HEK293 (cell line): Measurements from ENCODE around the gene CNIH3.

Source experiments
- CTCF ChIA-PET: fragments of 350-600 bp; formaldehyde crosslinking; extraction: SDS; loops from one replicate; lab custom pipeline; 2021; ENCODE audit warnings: antibody characterized with exemption; lab: Yijun Ruan, JAX
- POLR2A ChIA-PET: fragments of 300-600 bp; formaldehyde crosslinking; extraction: SDS; loops from one replicate; lab custom pipeline; 2020; ENCODE audit warnings: antibody characterized with exemption, inconsistent platforms; lab: Yijun Ruan, JAX
- H3K27ac ChIP-seq: fragments of 200-500 bp; sonication (Bioruptor generic); 2 replicates; pipeline ENCODE4 v1.5.1; 2014; ENCODE audit warnings: low read depth, low read length, control low read depth, inconsistent platforms; ENCODE audit errors: extremely low read depth
- H3K36me3 ChIP-seq, 2 experiments: fragments of 200-500 bp in 1 of 2; sonication (Bioruptor generic) in 1 of 2; 1 replicate in 1 of 2; 2 replicates in 1 of 2; pipeline ENCODE4 v1.5.1; 2014 to 2017; ENCODE audit warnings: inconsistent platforms in 2 of 2, low read length in 2 of 2; ENCODE audit not compliant: control insufficient read depth in 2 of 2, insufficient read depth in 1 of 2
- H3K4me1 ChIP-seq: fragments of 200-500 bp; sonication (Bioruptor generic); 2 replicates; pipeline ENCODE4 v1.5.1; 2014; ENCODE audit warnings: mild to moderate bottlenecking, low read length, inconsistent platforms; ENCODE audit not compliant: control insufficient read depth, insufficient read depth
- H3K4me3 ChIP-seq: 2 replicates; pipeline ENCODE4 v1.5.1; 2011; ENCODE audit warnings: low read depth, mild to moderate bottlenecking, control low read depth, low read length, moderate library complexity
- H3K9me3 ChIP-seq: fragments of 200-500 bp; sonication (Bioruptor generic); 2 replicates; pipeline ENCODE4 v1.5.1; 2014; ENCODE audit warnings: low read depth, low read length, inconsistent platforms; ENCODE audit not compliant: control insufficient read depth, insufficient read depth
- GLIS1 ChIP-seq: fragments of 450-650 bp; formaldehyde crosslinking; IDR thresholded peaks from 2 replicates; pipeline ENCODE4 v1.5.1; 2016; ENCODE audit warnings: missing biosample characterization, missing genetic modification characterization
- PRDM1 ChIP-seq: fragments of 450-650 bp; formaldehyde crosslinking; IDR thresholded peaks from 2 replicates; pipeline ENCODE4; 2016; ENCODE audit warnings: missing biosample characterization, missing genetic modification characterization
- SP7 ChIP-seq: fragments of 450-650 bp; formaldehyde crosslinking; IDR thresholded peaks from 2 replicates; pipeline ENCODE4 v1.5.1; 2016; ENCODE audit warnings: missing biosample characterization, missing genetic modification characterization
- TRIM28 ChIP-seq: IDR thresholded peaks from 2 replicates; pipeline ENCODE4 v1.6.1; 2011; ENCODE audit warnings: low read length, control low read depth, borderline replicate concordance
- ZBTB20 ChIP-seq: fragments of 450-650 bp; formaldehyde crosslinking; IDR thresholded peaks from 2 replicates; pipeline ENCODE4 v1.5.1; 2016; ENCODE audit warnings: missing biosample characterization, missing genetic modification characterization
- ZBTB48 ChIP-seq: fragments of 450-650 bp; formaldehyde crosslinking; IDR thresholded peaks from 2 replicates; pipeline ENCODE4 v1.5.1; 2016; ENCODE audit warnings: missing biosample characterization, missing genetic modification characterization
- ZEB2 ChIP-seq: fragments of 450-650 bp; formaldehyde crosslinking; IDR thresholded peaks from 2 replicates; pipeline ENCODE4 v1.5.1; 2016; ENCODE audit warnings: missing biosample characterization, missing genetic modification characterization
- ZFP37 ChIP-seq: fragments of 450-650 bp; formaldehyde crosslinking; IDR thresholded peaks from 2 replicates; pipeline ENCODE4 v1.5.1; 2016; ENCODE audit warnings: missing biosample characterization, missing genetic modification characterization
- ZIC2 ChIP-seq: fragments of 450-650 bp; formaldehyde crosslinking; IDR thresholded peaks from 2 replicates; pipeline ENCODE4 v1.5.1; 2016; ENCODE audit warnings: missing biosample characterization, missing genetic modification characterization
- ZNF132 ChIP-seq: fragments of 450-650 bp; formaldehyde crosslinking; IDR thresholded peaks from 2 replicates; pipeline ENCODE4 v1.5.1; 2017; ENCODE audit warnings: missing biosample characterization, missing genetic modification characterization, borderline replicate concordance
- ZNF266 ChIP-seq: fragments of 450-650 bp; formaldehyde crosslinking; IDR thresholded peaks from 2 replicates; pipeline ENCODE4 v1.5.1; 2016; ENCODE audit warnings: missing biosample characterization, missing genetic modification characterization, low read depth
- ZNF394 ChIP-seq: fragments of 450-650 bp; formaldehyde crosslinking; IDR thresholded peaks from 2 replicates; pipeline ENCODE4 v1.5.1; 2016; ENCODE audit warnings: missing biosample characterization, missing genetic modification characterization, mild to moderate bottlenecking, moderate library complexity, borderline replicate concordance
- ZNF426 ChIP-seq: fragments of 450-650 bp; formaldehyde crosslinking; IDR thresholded peaks from 2 replicates; pipeline ENCODE4 v1.5.1; 2017; ENCODE audit warnings: missing biosample characterization, missing genetic modification characterization, mild to moderate bottlenecking, inconsistent platforms, moderate library complexity
- ZNF600 ChIP-seq: fragments of 450-650 bp; formaldehyde crosslinking; IDR thresholded peaks from 2 replicates; pipeline ENCODE4 v1.5.1; 2016; ENCODE audit warnings: missing biosample characterization, missing genetic modification characterization
- ZNF843 ChIP-seq: fragments of 450-650 bp; formaldehyde crosslinking; IDR thresholded peaks from 2 replicates; pipeline ENCODE4 v1.5.1; 2016; ENCODE audit warnings: missing biosample characterization, missing genetic modification characterization
- ZSCAN30 ChIP-seq: fragments of 450-650 bp; IDR thresholded peaks from 2 replicates; pipeline ENCODE4 v1.5.1; 2018; ENCODE audit warnings: missing biosample characterization, mild to moderate bottlenecking, missing genetic modification characterization, moderate library complexity
- TF ChIP-seq, protein P1 (sequence below): fragments of 450-650 bp; formaldehyde crosslinking; IDR thresholded peaks from 2 replicates; pipeline ENCODE4 v1.5.1; 2016; ENCODE audit warnings: missing biosample characterization, missing genetic modification characterization
- TF ChIP-seq, protein P2 (sequence below): fragments of 450-650 bp; formaldehyde crosslinking; IDR thresholded peaks from 2 replicates; pipeline ENCODE4 v1.5.1; 2017; ENCODE audit warnings: missing biosample characterization, mild to moderate bottlenecking, missing genetic modification characterization, moderate library complexity
- TF ChIP-seq, protein P3 (sequence below): fragments of 450-650 bp; formaldehyde crosslinking; IDR thresholded peaks from 2 replicates; pipeline ENCODE4 v1.5.1; 2016; ENCODE audit warnings: missing biosample characterization, missing genetic modification characterization
- TF ChIP-seq, protein P4 (sequence below): fragments of 450-650 bp; formaldehyde crosslinking; IDR thresholded peaks from 2 replicates; pipeline ENCODE4 v1.5.1; 2016; ENCODE audit warnings: missing biosample characterization, missing genetic modification characterization, borderline replicate concordance
- TF ChIP-seq, protein P5 (sequence below): fragments of 450-650 bp; formaldehyde crosslinking; IDR thresholded peaks from 2 replicates; pipeline ENCODE4 v1.5.1; 2016; ENCODE audit warnings: missing biosample characterization, missing genetic modification characterization

Gene CNIH3

DNA sequence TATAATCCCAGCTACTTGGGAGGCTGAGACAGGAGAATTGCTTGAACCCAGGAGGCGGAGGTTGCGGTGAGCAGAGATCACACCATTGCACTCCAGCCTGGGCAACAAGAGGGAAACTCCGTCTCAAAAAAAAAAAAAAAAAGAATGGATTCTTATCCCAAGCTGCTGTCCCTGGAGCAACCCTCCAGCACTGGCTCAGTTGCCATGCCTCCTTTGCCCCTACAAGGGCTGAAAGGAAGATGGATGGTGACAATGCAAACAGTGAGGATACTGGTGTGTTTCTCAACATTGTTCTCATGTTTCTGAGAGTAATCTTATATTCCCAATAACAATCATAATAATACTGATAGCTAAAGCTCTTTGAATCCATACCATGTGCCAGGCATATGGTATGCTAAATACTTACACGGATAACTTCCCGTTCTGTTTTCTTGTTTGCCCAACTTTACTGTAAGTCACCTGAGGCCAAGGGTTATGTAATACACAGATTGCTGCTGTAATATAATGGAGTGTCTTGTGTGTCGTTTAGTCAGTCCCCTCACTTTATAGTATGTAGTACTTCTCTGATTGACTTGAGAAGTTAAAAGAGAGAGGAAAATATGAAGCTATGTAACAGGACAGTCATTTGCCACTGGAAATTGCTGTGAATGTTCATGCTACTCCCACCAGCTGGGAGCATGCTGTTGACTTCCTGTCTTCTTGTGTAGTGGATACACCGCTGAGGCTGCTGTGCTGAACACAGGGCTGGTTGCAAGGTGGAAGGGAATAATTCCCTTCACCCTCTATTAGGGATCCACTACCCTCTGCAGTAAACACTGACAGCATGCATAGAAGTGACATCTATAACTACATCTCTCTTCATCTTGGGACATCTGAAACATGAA, 153.6 kb downstream of the CNIH3 start:
- no peaks in the 10 kb centered on the region for H3K36me3 ChIP-seq
- H3K4me3 ChIP-seq: no peak overlapping the region
- CTCF ChIA-PET: interaction anchor here (0.6 to 2.0 kb wide), 5 partner anchors 68 to 580 kb away, joined by 3 to 7 read pairs (median 3); no protein-coding TSS in a partner anchor
- peaks cover 4% of the 10 kb centered on the region; the same call in 1 of the 2 replicates for H3K4me1 ChIP-seq
- POLR2A ChIA-PET: no interaction called here
- H3K27ac ChIP-seq: no peak overlapping the region
- H3K9me3 ChIP-seq: no peaks in the 10 kb centered on the region
- TF ChIP-seq ZNF132 (tag by site-specific recombination): peak; percentile 12; the same call in 1 of the 2 replicates
- no peak for TF ChIP-seq GLIS1 (tag by site-specific recombination)
- TF ChIP-seq TRIM28: peak; percentile 35; the same call in 1 of the 2 replicates
- TF ChIP-seq ZIC2 (tag by site-specific recombination): 0 out of 2 replicates have a peak, but pooled peaks have one; percentile 14
- peak; percentile 37; the same call in 1 of the 2 replicates for TF ChIP-seq ZBTB20 (tag by site-specific recombination)
- TF ChIP-seq ZBTB48 (tag by site-specific recombination): 0 out of 2 replicates have a peak, but pooled peaks have one; percentile 26
- TF ChIP-seq ZNF266: no peak

DNA sequence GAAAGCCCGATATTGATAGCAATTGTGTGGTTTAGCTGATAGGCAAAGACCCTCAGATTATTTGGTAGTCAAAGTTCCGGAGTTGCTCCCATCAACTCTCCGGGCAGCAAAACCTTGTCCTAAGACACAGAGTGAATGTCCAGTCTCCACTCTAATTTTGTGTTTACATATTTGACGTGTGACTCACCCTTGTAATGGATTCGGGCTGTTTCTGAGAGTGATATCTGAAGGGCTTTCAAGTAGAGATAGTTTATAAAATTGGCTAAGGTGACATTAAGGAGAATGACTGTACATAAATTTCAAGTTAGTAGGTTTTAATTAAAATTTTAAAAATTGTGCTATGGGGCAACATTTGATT, 154.2 kb downstream of the CNIH3 start:
- Histone ChIP-seq H3K4me1 (peaks cover 4% of the 10 kb centered on the region; the same call in 1 of the 2 replicates), H3K27ac (no peak overlapping the region), H3K4me3 (no peak overlapping the region), H3K36me3 (no peaks in the 10 kb centered on the region), H3K9me3 (no peaks in the 10 kb centered on the region)
- ChIA-PET CTCF (interaction anchor here (0.6 to 2.0 kb wide), 4 partner anchors 69 to 580 kb away, joined by 3 to 7 read pairs (median 4); no protein-coding TSS in a partner anchor), POLR2A (no interaction called here)
- TF ChIP-seq ZNF843 (no peak), ZFP37 (tag by site-specific recombination) (peak; percentile 77; the same call in 1 of the 2 replicates), PRDM1 (peak; percentile 57; the same call in 1 of the 2 replicates), GLIS1 (tag by site-specific recombination) (no peak), ZNF394 (tag by site-specific recombination) (no peak), ZNF600 (tag by site-specific recombination) (peak; percentile 46), ZSCAN30 (tag by site-specific recombination) (no peak), ZNF426 (no peak), SP7 (tag by site-specific recombination) (peak; percentile 39), ZEB2 (tag by site-specific recombination) (peak; percentile 37; the same call in 1 of the 2 replicates)
- TF ChIP-seq, protein P1, sequence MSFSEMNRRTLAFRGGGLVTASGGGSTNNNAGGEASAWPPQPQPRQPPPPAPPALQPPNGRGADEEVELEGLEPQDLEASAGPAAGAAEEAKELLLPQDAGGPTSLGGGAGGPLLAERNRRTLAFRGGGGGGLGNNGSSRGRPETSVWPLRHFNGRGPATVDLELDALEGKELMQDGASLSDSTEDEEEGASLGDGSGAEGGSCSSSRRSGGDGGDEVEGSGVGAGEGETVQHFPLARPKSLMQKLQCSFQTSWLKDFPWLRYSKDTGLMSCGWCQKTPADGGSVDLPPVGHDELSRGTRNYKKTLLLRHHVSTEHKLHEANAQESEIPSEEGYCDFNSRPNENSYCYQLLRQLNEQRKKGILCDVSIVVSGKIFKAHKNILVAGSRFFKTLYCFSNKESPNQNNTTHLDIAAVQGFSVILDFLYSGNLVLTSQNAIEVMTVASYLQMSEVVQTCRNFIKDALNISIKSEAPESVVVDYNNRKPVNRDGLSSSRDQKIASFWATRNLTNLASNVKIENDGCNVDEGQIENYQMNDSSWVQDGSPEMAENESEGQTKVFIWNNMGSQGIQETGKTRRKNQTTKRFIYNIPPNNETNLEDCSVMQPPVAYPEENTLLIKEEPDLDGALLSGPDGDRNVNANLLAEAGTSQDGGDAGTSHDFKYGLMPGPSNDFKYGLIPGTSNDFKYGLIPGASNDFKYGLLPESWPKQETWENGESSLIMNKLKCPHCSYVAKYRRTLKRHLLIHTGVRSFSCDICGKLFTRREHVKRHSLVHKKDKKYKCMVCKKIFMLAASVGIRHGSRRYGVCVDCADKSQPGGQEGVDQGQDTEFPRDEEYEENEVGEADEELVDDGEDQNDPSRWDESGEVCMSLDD (tag by site-specific recombination): no peak
- TF ChIP-seq, protein P2, sequence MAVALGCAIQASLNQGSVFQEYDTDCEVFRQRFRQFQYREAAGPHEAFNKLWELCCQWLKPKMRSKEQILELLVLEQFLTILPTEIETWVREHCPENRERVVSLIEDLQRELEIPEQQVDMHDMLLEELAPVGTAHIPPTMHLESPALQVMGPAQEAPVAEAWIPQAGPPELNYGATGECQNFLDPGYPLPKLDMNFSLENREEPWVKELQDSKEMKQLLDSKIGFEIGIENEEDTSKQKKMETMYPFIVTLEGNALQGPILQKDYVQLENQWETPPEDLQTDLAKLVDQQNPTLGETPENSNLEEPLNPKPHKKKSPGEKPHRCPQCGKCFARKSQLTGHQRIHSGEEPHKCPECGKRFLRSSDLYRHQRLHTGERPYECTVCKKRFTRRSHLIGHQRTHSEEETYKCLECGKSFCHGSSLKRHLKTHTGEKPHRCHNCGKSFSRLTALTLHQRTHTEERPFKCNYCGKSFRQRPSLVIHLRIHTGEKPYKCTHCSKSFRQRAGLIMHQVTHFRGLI (tag by site-specific recombination): no peak
- TF ChIP-seq, protein P3, sequence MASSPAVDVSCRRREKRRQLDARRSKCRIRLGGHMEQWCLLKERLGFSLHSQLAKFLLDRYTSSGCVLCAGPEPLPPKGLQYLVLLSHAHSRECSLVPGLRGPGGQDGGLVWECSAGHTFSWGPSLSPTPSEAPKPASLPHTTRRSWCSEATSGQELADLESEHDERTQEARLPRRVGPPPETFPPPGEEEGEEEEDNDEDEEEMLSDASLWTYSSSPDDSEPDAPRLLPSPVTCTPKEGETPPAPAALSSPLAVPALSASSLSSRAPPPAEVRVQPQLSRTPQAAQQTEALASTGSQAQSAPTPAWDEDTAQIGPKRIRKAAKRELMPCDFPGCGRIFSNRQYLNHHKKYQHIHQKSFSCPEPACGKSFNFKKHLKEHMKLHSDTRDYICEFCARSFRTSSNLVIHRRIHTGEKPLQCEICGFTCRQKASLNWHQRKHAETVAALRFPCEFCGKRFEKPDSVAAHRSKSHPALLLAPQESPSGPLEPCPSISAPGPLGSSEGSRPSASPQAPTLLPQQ (tag by site-specific recombination): no peak
- TF ChIP-seq, protein P4, sequence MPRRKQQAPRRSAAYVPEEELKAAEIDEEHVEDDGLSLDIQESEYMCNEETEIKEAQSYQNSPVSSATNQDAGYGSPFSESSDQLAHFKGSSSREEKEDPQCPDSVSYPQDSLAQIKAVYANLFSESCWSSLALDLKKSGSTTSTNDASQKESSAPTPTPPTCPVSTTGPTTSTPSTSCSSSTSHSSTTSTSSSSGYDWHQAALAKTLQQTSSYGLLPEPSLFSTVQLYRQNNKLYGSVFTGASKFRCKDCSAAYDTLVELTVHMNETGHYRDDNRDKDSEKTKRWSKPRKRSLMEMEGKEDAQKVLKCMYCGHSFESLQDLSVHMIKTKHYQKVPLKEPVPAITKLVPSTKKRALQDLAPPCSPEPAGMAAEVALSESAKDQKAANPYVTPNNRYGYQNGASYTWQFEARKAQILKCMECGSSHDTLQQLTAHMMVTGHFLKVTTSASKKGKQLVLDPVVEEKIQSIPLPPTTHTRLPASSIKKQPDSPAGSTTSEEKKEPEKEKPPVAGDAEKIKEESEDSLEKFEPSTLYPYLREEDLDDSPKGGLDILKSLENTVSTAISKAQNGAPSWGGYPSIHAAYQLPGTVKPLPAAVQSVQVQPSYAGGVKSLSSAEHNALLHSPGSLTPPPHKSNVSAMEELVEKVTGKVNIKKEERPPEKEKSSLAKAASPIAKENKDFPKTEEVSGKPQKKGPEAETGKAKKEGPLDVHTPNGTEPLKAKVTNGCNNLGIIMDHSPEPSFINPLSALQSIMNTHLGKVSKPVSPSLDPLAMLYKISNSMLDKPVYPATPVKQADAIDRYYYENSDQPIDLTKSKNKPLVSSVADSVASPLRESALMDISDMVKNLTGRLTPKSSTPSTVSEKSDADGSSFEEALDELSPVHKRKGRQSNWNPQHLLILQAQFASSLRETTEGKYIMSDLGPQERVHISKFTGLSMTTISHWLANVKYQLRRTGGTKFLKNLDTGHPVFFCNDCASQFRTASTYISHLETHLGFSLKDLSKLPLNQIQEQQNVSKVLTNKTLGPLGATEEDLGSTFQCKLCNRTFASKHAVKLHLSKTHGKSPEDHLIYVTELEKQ (tag by site-specific recombination): peak; percentile 16; the same call in 1 of the 2 replicates
- TF ChIP-seq, protein P5, sequence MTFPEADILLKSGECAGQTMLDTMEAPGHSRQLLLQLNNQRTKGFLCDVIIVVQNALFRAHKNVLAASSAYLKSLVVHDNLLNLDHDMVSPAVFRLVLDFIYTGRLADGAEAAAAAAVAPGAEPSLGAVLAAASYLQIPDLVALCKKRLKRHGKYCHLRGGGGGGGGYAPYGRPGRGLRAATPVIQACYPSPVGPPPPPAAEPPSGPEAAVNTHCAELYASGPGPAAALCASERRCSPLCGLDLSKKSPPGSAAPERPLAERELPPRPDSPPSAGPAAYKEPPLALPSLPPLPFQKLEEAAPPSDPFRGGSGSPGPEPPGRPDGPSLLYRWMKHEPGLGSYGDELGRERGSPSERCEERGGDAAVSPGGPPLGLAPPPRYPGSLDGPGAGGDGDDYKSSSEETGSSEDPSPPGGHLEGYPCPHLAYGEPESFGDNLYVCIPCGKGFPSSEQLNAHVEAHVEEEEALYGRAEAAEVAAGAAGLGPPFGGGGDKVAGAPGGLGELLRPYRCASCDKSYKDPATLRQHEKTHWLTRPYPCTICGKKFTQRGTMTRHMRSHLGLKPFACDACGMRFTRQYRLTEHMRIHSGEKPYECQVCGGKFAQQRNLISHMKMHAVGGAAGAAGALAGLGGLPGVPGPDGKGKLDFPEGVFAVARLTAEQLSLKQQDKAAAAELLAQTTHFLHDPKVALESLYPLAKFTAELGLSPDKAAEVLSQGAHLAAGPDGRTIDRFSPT: peak; percentile 25; the same call in 1 of the 2 replicates
